H9 (cell line): ENCODE results near the gene RBM19. TPM values are rescaled to one million over a fixed set of nuclear protein-coding genes. Genes with fewer than 3 reads are reported as not detected.

Experiments used
- DNase-seq: peaks from one replicate; pipeline ENCODE4 v3.0.0-alpha.2; 2017
- H2AFZ ChIP-seq: one replicate; pipeline ENCODE4 v1.6.1; 2013; ENCODE audit warnings: mild to moderate bottlenecking, low read length, control low read depth, moderate library complexity
- H2AK5ac ChIP-seq: 2 replicates; pipeline ENCODE4 v1.6.1; 2013; ENCODE audit warnings: low read length, control low read depth, mixed read lengths; ENCODE audit not compliant: insufficient read length
- H2BK120ac ChIP-seq: one replicate; pipeline ENCODE4 v1.6.1; 2013; ENCODE audit warnings: low read depth, mild to moderate bottlenecking, low read length, control low read depth, inconsistent platforms; ENCODE audit not compliant: poor library complexity, severe bottlenecking
- H2BK12ac ChIP-seq: 2 replicates; pipeline ENCODE4 v1.6.1; 2013; ENCODE audit warnings: low read length, control low read depth, mixed read lengths, low read depth; ENCODE audit not compliant: insufficient read length
- H2BK15ac ChIP-seq: 2 replicates; pipeline ENCODE4 v1.6.1; 2013; ENCODE audit warnings: low read depth, low read length, control low read depth
- H2BK20ac ChIP-seq: one replicate; pipeline ENCODE4 v1.6.1; 2013; ENCODE audit warnings: low read depth, mild to moderate bottlenecking, low read length, control low read depth, inconsistent platforms; ENCODE audit not compliant: poor library complexity, severe bottlenecking
- H2BK5ac ChIP-seq: 2 replicates; pipeline ENCODE4 v1.6.1; 2013; ENCODE audit warnings: low read length, control low read depth, mixed read lengths; ENCODE audit not compliant: insufficient read length
- H3K14ac ChIP-seq: 2 replicates; pipeline ENCODE4 v1.6.1; 2013; ENCODE audit warnings: low read length, control low read depth; ENCODE audit not compliant: insufficient read depth
- H3K18ac ChIP-seq: 2 replicates; pipeline ENCODE4 v1.6.1; 2013; ENCODE audit warnings: low read depth, mild to moderate bottlenecking, mixed read lengths, low read length, control low read depth; ENCODE audit not compliant: insufficient read length
- H3K23ac ChIP-seq: 2 replicates; pipeline ENCODE4 v1.6.1; 2013; ENCODE audit warnings: low read length, control low read depth, mixed read lengths, low read depth; ENCODE audit not compliant: insufficient read length
- H3K23me2 ChIP-seq: 2 replicates; pipeline ENCODE4 v1.6.1; 2013; ENCODE audit warnings: low read depth, mild to moderate bottlenecking, mixed read lengths, low read length, control low read depth; ENCODE audit not compliant: insufficient read length, poor library complexity, severe bottlenecking
- H3K27ac ChIP-seq: 2 replicates; pipeline ENCODE4 v1.5.1; 2013; ENCODE audit warnings: low read length, control low read depth, mixed read lengths, low read depth; ENCODE audit not compliant: insufficient read length
- H3K27me3 ChIP-seq: 2 replicates; pipeline ENCODE4 v1.6.1; 2013; ENCODE audit warnings: low read length, control low read depth, inconsistent platforms; ENCODE audit not compliant: insufficient read depth
- H3K4ac ChIP-seq: 2 replicates; pipeline ENCODE4 v1.6.1; 2013; ENCODE audit warnings: low read depth, mild to moderate bottlenecking, control low read depth, inconsistent platforms, low read length, moderate library complexity
- H3K4me1 ChIP-seq: 2 replicates; pipeline ENCODE4 v1.6.1; 2013; ENCODE audit warnings: low read length, control low read depth, inconsistent platforms; ENCODE audit not compliant: insufficient read depth
- H3K4me2 ChIP-seq: 2 replicates; pipeline ENCODE4 v1.6.1; 2013; ENCODE audit warnings: low read length, control low read depth, mixed read lengths; ENCODE audit not compliant: insufficient read length, insufficient read depth
- H3K56ac ChIP-seq: 2 replicates; pipeline ENCODE4 v1.6.1; 2013; ENCODE audit warnings: low read depth, mild to moderate bottlenecking, mixed read lengths, low read length, control low read depth; ENCODE audit not compliant: insufficient read length
- H3K79me1 ChIP-seq: 2 replicates; pipeline ENCODE4 v1.6.1; 2013; ENCODE audit warnings: low read depth, mild to moderate bottlenecking, moderate library complexity, low read length, control low read depth, inconsistent platforms; ENCODE audit not compliant: insufficient read depth, poor library complexity, severe bottlenecking
- H3K79me2 ChIP-seq: 2 replicates; pipeline ENCODE4 v1.6.1; 2013; ENCODE audit warnings: low read length, control low read depth, inconsistent platforms; ENCODE audit not compliant: insufficient read depth
- H3K9ac ChIP-seq: 2 replicates; pipeline ENCODE4 v1.6.1; 2013; ENCODE audit warnings: low read length, control low read depth, mixed read lengths; ENCODE audit not compliant: insufficient read length; ENCODE audit errors: extremely low read depth
- H3K9me3 ChIP-seq: one replicate; pipeline ENCODE4 v1.6.1; 2013; ENCODE audit warnings: low read depth, low read length, inconsistent platforms; ENCODE audit not compliant: control insufficient read depth
- H3T11ph ChIP-seq: one replicate; pipeline ENCODE4 v1.6.1; 2013; ENCODE audit warnings: mild to moderate bottlenecking, low read length, control low read depth, inconsistent platforms
- H4K20me1 ChIP-seq: one replicate; pipeline ENCODE4 v1.6.1; 2013; ENCODE audit not compliant: control insufficient read depth, insufficient read length, insufficient read depth
- H4K5ac ChIP-seq: 2 replicates; pipeline ENCODE4 v1.6.1; 2013; ENCODE audit warnings: low read depth, mild to moderate bottlenecking, mixed read lengths, low read length, control low read depth; ENCODE audit not compliant: insufficient read length
- H4K8ac ChIP-seq: replicated peaks from 2 replicates; pipeline ENCODE4 v1.6.1; 2013; ENCODE audit warnings: low read length, control low read depth, mixed read lengths, low read depth; ENCODE audit not compliant: insufficient read length
- H4K91ac ChIP-seq: 2 replicates; pipeline ENCODE4 v1.6.1; 2013; ENCODE audit warnings: low read depth, mild to moderate bottlenecking, moderate library complexity, mixed read lengths, low read length, control low read depth; ENCODE audit not compliant: insufficient read length
- H3K27ac Mint-ChIP-seq, 3 experiments: 2 replicates in 2 of 3; 3 replicates in 1 of 3; pipeline ENCODE4 v1.8.0; 2020 to 2021; ENCODE audit warnings: mixed read lengths in 3 of 3, mild to moderate bottlenecking in 1 of 3, moderate library complexity in 1 of 3
- H3K27me3 Mint-ChIP-seq: 2 replicates; pipeline ENCODE4 v1.8.0; 2021; ENCODE audit warnings: low read depth, mild to moderate bottlenecking, moderate library complexity, mixed read lengths
- H3K36me3 Mint-ChIP-seq, 3 experiments: 2 replicates in 2 of 3; 3 replicates in 1 of 3; pipeline ENCODE4 v1.8.0; 2020 to 2021; ENCODE audit warnings: low read depth in 3 of 3, mixed read lengths in 3 of 3; ENCODE audit not compliant: insufficient read depth in 1 of 3
- H3K4me1 Mint-ChIP-seq, 2 experiments: 2 replicates each; pipeline ENCODE4 v1.8.0; 2020; ENCODE audit warnings: mixed read lengths in 2 of 2
- H3K4me3 Mint-ChIP-seq, 2 experiments: 2 replicates in 1 of 2; 3 replicates in 1 of 2; pipeline ENCODE4 v1.8.0; 2020 to 2021; ENCODE audit warnings: mild to moderate bottlenecking in 2 of 2, mixed read lengths in 2 of 2, moderate library complexity in 1 of 2
- H3K9me3 Mint-ChIP-seq, 2 experiments: 2 replicates in 1 of 2; 3 replicates in 1 of 2; pipeline ENCODE4 v1.8.0; 2020; ENCODE audit warnings: mild to moderate bottlenecking in 2 of 2, mixed read lengths in 2 of 2, moderate library complexity in 1 of 2
- CTCF ChIP-seq: fragments of 200-600 bp; sonication (generic); conservative IDR thresholded peaks from 3 replicates; pipeline ENCODE4 v1.8.0; 2021; ENCODE audit warnings: antibody characterized with exemption, mild to moderate bottlenecking
- WGBS: extraction: QIAGEN DNeasy Blood & Tissue Kit; methylation state at CpG from one replicate; pipeline ENCODE4 v1.1.7; 2013; ENCODE audit warnings: missing lambda C conversion rate, low lambda C conversion rate, mixed read lengths; ENCODE audit not compliant: insufficient read length; ENCODE audit errors: extremely low coverage; 5-methylcytosine and 5-hydroxymethylcytosine counted together
- total RNA-seq: library from RNA; stranded (reverse); gene quantifications from 2 replicates; pipeline ENCODE4 v1.2.1, GENCODE V29; 2021

The RBM19 gene
- total RNA-seq, 1 experiment from 2014 or later = 32.2 TPM

GRCh38 chr12:113766879-113767878 lies 198.9 kb downstream of the RBM19 start:
- no peak overlapping the region for H3K56ac ChIP-seq
- no peak overlapping the region for H3T11ph ChIP-seq
- no peak overlapping the region for H4K5ac ChIP-seq
- no peak overlapping the region for H2BK12ac ChIP-seq
- H3K23ac ChIP-seq = no peak overlapping the region
- H3K27ac ChIP-seq = no peak overlapping the region
- no peak overlapping the region for H2AK5ac ChIP-seq
- no peak overlapping the region for H2AFZ ChIP-seq
- no peak overlapping the region for H2BK120ac ChIP-seq
- no peaks in the 10 kb centered on the region for H3K27me3 ChIP-seq
- no peak overlapping the region for H3K4ac ChIP-seq
- no peak overlapping the region for H3K4me3 Mint-ChIP-seq
- H2BK15ac ChIP-seq = no peak overlapping the region
- no peak overlapping the region for H2BK20ac ChIP-seq
- no peak overlapping the region for H2BK5ac ChIP-seq
- TF ChIP-seq CTCF = no peak
- H3K23me2 ChIP-seq = no peaks in the 10 kb centered on the region
- H3K4me2 ChIP-seq = no peak overlapping the region
- no peaks in the 10 kb centered on the region; a peak in 1 of 7 replicates for H3K36me3 Mint-ChIP-seq
- H3K9me3 ChIP-seq = no peaks in the 10 kb centered on the region
- H3K4me1 Mint-ChIP-seq = peaks cover 13% of the 10 kb centered on the region in 2 experiments
- no peaks in the 10 kb centered on the region for H4K20me1 ChIP-seq
- no peak overlapping the region for H4K91ac ChIP-seq
- peak; percentile 49 for DNase-seq
- H3K9ac ChIP-seq = no peak overlapping the region
- H3K27ac Mint-ChIP-seq = no peak overlapping the region; a peak in 1 of 7 replicates
- no peaks in the 10 kb centered on the region for H3K4me1 ChIP-seq
- no peak overlapping the region for H4K8ac ChIP-seq
- H3K27me3 Mint-ChIP-seq = peaks cover 7% of the 10 kb centered on the region
- no CpG with 5 or more reads among the region's 10 CpGs for WGBS
- 0 out of 2 replicates have a peak, but pooled peaks cover 2% of the 10 kb centered on the region for H3K79me2 ChIP-seq
- no peaks in the 10 kb centered on the region for H3K79me1 ChIP-seq
- no peaks in the 10 kb centered on the region for H3K9me3 Mint-ChIP-seq
- H3K14ac ChIP-seq = no peak overlapping the region
- H3K18ac ChIP-seq = no peak overlapping the region
